HL-60 (cell line): Measurements from ENCODE around the gene SPSB3.

Experiments
- CTCF ChIP-seq: IDR thresholded peaks from one replicate; pipeline ENCODE4 v1.5.1; 2011; ENCODE audit warnings: low read length, control low read depth, inconsistent platforms; ENCODE audit not compliant: insufficient read depth
- GABPA ChIP-seq: IDR thresholded peaks from 2 replicates; pipeline ENCODE4 v1.6.1; 2012; ENCODE audit warnings: low read depth
- POLR2AphosphoS5 ChIP-seq: IDR thresholded peaks from 2 replicates; pipeline ENCODE4 v1.6.1; 2012; ENCODE audit warnings: low read depth
- REST ChIP-seq: IDR thresholded peaks from 2 replicates; pipeline ENCODE4 v1.6.1; 2012; ENCODE audit warnings: low read depth; ENCODE audit not compliant: insufficient replicate concordance
- SPI1 ChIP-seq: IDR thresholded peaks from 2 replicates; pipeline ENCODE4 v1.6.1; 2012; ENCODE audit warnings: low read depth, mild to moderate bottlenecking, borderline replicate concordance

DNA sequence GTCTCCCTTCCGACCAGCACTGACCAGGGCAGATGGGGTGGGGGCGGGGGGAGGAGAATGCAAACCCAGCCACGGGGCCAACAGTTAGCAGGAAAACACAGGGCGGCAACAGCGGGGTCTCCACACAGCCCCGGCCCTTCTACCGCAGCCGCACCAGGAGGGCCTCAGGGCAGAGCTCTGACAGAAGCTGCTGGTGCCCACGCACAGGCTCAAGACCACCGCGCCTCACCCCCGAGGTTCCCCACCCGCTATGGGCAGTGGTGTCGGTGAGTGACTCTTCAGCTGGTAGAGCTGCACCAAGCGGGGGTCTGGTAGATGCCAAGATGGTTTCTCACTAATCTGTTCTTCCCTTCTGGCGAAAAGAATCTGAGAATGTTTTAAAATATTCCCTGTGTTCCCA is 28.2 kb upstream of the SPSB3 start:
- TF ChIP-seq CTCF (no peak), POLR2AphosphoS5 (no peak), GABPA (no peak), REST (no peak), SPI1 (no peak)
